A549 (cell line): ENCODE results near the gene ZBED5.

Source experiments
- CEBPB ChIP-seq, 2 experiments: fragments of >200 bp in 1 of 2; sonication (Bioruptor Twin) in 1 of 2; formaldehyde crosslinking in 1 of 2; IDR thresholded peaks; 2 replicates each; pipeline ENCODE4 v1.6.1; 2012 to 2016
- CHD2 ChIP-seq: fragments of 150-350 bp; IDR thresholded peaks from 2 replicates; pipeline ENCODE4 v1.6.1; 2014; ENCODE audit warnings: low read length; ENCODE audit not compliant: partially characterized antibody
- EHMT2 ChIP-seq: fragments of 200-600 bp; sonication (generic); IDR thresholded peaks from 2 replicates; pipeline ENCODE4 v1.6.1; 2016; ENCODE audit warnings: antibody characterized with exemption, low read depth, mild to moderate bottlenecking, moderate library complexity
- POLR2A ChIP-seq: IDR thresholded peaks from 2 replicates; pipeline ENCODE4 v1.6.1; 2012; ENCODE audit warnings: mild to moderate bottlenecking, low read length
- RAD21 ChIP-seq, 2 experiments: fragments of >200 bp in 1 of 2; sonication (Bioruptor Twin) in 1 of 2; formaldehyde crosslinking in 1 of 2; IDR thresholded peaks in 1 of 2; conservative IDR thresholded peaks in 1 of 2; 2 replicates in 1 of 2; 3 replicates in 1 of 2; pipeline ENCODE4 v1.6.1; 2012 to 2018; ENCODE audit warnings: inconsistent platforms in 1 of 2
- RCOR1 ChIP-seq: fragments of 150-350 bp; IDR thresholded peaks from 2 replicates; pipeline ENCODE4 v1.6.1; 2014; ENCODE audit warnings: antibody characterized with exemption, low read length, low read depth
- ZFP36 ChIP-seq: fragments of 450-650 bp; IDR thresholded peaks from 2 replicates; pipeline ENCODE4 v1.6.1; 2014; ENCODE audit warnings: borderline replicate concordance; ENCODE audit not compliant: partially characterized antibody
- TF ChIP-seq, protein P1 (sequence below): IDR thresholded peaks from 2 replicates; pipeline ENCODE4 v1.6.1; 2012
- TF ChIP-seq, protein P2 (sequence below): fragments of >200 bp; sonication (Bioruptor Twin); formaldehyde crosslinking; IDR thresholded peaks from 3 replicates; pipeline ENCODE4 v1.5.1; 2016
- TF ChIP-seq, protein P3 (sequence below): fragments of 200-600 bp; sonication (generic); IDR thresholded peaks from 2 replicates; pipeline ENCODE4 v1.6.1; 2016; ENCODE audit warnings: antibody characterized with exemption, mild to moderate bottlenecking, moderate library complexity

DNA sequence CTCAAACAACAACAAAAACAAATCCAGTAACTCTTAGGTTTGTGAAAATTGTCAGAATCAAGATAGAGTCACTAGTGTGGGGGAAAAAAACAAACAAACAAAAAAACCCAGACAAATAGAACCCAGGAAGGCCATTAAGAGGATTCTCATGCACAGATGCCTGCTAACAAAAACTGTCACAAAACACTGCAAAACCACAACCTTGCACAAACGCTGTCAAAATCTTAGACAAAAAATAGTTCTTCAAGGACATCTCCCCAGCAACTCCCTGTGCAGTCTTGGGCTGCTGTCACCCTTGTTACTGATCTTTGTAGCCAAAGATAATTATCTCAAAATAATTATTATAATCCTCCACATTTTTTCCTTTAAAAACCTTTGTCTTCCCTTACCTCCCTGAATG is 4.6 kb upstream of the ZBED5 start:
- no peak for TF ChIP-seq CHD2
- TF ChIP-seq, protein P1, sequence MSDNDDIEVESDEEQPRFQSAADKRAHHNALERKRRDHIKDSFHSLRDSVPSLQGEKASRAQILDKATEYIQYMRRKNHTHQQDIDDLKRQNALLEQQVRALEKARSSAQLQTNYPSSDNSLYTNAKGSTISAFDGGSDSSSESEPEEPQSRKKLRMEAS: no peak
- TF ChIP-seq, protein P2, sequence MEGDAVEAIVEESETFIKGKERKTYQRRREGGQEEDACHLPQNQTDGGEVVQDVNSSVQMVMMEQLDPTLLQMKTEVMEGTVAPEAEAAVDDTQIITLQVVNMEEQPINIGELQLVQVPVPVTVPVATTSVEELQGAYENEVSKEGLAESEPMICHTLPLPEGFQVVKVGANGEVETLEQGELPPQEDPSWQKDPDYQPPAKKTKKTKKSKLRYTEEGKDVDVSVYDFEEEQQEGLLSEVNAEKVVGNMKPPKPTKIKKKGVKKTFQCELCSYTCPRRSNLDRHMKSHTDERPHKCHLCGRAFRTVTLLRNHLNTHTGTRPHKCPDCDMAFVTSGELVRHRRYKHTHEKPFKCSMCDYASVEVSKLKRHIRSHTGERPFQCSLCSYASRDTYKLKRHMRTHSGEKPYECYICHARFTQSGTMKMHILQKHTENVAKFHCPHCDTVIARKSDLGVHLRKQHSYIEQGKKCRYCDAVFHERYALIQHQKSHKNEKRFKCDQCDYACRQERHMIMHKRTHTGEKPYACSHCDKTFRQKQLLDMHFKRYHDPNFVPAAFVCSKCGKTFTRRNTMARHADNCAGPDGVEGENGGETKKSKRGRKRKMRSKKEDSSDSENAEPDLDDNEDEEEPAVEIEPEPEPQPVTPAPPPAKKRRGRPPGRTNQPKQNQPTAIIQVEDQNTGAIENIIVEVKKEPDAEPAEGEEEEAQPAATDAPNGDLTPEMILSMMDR: no peak
- no peak for TF ChIP-seq ZFP36
- no peak for TF ChIP-seq EHMT2
- no peak for TF ChIP-seq CEBPB (IDR thresholded peaks at IDR 0.05)
- TF ChIP-seq RCOR1: no peak
- TF ChIP-seq RAD21 (conservative IDR thresholded peaks at IDR 0.05 in 1 of 2, IDR thresholded peaks at IDR 0.05 in 1 of 2): no peak
- no peak for TF ChIP-seq POLR2A
- TF ChIP-seq, protein P3, sequence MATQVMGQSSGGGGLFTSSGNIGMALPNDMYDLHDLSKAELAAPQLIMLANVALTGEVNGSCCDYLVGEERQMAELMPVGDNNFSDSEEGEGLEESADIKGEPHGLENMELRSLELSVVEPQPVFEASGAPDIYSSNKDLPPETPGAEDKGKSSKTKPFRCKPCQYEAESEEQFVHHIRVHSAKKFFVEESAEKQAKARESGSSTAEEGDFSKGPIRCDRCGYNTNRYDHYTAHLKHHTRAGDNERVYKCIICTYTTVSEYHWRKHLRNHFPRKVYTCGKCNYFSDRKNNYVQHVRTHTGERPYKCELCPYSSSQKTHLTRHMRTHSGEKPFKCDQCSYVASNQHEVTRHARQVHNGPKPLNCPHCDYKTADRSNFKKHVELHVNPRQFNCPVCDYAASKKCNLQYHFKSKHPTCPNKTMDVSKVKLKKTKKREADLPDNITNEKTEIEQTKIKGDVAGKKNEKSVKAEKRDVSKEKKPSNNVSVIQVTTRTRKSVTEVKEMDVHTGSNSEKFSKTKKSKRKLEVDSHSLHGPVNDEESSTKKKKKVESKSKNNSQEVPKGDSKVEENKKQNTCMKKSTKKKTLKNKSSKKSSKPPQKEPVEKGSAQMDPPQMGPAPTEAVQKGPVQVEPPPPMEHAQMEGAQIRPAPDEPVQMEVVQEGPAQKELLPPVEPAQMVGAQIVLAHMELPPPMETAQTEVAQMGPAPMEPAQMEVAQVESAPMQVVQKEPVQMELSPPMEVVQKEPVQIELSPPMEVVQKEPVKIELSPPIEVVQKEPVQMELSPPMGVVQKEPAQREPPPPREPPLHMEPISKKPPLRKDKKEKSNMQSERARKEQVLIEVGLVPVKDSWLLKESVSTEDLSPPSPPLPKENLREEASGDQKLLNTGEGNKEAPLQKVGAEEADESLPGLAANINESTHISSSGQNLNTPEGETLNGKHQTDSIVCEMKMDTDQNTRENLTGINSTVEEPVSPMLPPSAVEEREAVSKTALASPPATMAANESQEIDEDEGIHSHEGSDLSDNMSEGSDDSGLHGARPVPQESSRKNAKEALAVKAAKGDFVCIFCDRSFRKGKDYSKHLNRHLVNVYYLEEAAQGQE: no peak
